HG03575 (cell line): ENCODE results near the gene ADAP1.

Experiments used
- ATAC-seq: cut with Tn5 transposase; IDR thresholded peaks from one replicate; pipeline ENCODE4 v1.9.1; 2021; ENCODE audit not compliant: unreplicated experiment, insufficient number of reproducible peaks, low FRiP score; ENCODE audit errors: extremely low read depth

The ADAP1 gene

DNA sequence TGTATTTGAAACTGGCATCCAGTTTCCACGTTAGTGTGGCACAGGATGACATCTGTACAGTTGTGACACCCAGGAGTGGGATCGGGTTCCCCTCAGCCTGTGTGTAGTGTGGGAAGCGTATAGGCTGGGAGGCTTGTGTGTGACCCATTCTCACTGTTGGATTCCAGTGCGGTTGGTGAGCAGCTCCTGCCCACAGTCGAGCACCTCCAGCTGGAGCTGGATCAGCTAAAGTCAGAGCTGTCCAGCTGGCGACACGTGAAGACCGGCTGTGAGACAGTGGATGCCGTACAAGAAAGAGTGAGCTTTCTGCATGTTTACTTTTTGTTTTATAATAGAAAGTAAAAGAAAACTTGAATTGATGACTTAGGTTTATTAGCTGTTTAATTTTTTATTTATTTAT is 96.8 kb downstream of the ADAP1 start:
- no peak for ATAC-seq

DNA sequence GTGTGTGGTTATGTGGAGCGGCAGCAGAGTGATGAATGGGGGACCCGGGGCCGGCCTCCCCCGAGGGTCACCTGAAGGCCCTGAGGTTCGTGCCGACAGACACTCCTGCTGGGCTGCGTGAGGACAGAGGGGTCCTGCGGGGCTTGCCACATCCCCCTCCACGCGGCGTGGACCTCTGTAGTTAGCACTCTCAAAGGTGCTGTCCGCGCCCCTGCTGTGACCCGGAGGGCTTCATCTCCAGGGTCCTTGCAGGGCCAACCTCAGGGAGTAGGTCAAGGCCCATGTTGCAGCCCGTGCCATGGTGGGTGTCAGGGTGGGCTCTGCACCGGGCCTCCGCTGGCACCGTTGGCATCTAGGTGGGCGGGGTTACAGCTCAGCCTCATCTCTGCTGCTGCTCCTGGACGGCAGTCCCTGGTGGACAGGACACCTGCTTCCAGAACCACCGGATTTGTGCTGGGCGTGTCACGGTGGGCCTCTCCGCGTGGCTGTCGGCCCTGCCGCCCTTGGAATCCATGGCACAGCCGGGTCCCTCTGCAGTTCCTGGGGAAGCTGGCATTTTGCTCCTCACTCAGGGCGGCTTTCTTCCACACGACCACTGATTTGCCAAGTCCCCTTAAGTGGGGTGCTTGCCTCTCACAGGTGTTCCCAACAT is 97.9 kb downstream of the ADAP1 start:
- ATAC-seq = no peak

DNA sequence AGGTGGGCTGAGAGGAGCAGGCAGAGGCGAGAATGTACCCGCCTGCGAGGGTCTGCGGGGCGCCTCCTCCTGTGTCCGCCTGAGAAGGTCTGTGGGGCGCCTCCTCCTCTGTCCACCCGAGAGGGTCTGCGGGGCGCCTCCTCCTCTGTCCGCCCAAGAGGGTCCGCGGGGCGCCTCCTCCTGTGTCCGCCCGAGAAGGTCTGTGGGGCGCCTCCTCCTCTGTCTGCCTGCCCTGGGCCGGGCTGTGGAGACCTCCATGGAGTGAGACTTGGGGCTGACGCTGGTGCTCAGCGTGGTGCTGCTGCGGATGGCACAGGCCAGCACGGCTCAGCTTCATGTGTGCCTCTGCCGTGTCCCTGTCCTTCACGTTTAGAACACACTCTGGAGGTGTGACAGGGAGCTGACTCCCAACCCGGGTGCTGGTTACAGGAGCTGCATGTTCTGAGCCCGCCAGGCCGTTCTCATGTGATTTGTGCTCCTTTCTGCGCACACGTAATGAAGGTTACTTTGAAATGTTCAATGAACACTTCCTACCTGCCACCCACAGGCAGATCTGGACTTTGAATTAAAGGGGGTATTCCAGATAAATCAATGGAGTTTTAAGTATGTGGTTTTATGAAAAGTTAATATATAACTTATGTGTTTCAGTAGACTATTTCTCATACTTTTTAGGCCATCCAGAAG is 98.7 kb downstream of the ADAP1 start:
- no peak for ATAC-seq

DNA sequence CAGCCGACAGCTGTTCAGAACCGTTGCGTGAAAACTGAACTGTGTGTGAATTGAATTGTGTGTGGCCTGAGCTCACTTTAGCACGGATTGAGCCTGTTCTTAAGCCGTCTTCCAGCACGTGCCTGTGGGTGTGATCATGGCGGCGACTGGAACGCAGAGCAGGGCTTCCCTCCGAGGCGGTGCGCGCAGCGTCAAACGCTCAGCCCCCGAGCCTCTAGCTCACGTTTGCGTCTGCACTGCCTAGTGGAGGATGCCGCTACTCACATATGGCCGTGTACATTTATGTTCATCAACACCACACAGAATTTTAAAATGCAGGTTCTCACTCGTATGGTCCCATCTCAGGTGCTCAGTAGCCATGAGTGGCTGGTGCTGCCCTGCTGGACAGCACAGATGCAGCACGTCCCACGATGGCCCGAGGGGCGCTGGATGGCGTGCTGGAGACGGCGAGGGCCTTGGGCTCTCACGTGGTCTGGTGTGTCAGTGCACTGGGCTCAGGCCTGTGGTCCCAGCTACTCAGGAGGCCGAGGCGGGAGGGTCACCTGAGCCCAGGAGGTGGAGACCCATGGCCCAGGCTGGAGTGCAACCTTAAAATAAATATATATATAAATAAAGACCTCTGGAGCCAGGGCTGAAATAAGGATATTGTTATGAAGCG is 100.2 kb downstream of the ADAP1 start:
- no peak for ATAC-seq

DNA sequence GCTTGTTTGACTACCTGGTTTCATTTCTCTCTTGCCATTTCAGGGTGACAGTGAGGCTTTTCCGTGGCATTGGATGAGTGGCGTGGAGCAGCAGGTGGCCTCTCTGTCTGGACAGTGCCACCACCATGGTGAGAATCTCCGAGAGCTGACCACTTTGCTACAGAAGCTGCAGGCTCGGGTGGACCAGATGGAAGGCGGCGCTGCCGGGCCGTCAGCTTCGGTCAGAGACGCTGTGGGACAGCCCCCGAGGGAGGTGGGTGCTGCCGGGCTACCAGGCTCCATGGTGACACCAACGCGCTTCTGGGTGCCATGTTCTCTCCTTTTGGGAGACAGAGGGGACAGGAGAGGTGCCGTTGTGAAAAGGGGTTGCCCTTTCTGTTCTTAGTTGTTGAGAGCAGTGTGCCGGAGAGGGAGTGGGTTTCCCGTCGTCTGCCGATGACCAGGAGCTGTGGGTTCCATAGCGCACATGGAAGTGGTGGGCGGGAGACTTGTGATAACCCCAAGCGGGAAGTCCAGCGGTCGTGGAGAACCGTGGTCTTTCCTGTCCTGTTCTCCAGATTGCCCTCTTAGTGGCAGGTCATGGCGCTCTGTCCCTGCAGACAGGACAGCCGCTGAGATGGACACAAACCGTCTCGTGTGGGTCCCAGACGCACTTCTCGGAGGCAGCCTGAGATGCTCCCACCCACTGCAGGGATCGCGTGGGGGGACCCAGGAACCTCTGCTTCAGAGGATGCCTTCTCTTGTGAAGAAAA is 100.9 kb downstream of the ADAP1 start:
- no peak for ATAC-seq

DNA sequence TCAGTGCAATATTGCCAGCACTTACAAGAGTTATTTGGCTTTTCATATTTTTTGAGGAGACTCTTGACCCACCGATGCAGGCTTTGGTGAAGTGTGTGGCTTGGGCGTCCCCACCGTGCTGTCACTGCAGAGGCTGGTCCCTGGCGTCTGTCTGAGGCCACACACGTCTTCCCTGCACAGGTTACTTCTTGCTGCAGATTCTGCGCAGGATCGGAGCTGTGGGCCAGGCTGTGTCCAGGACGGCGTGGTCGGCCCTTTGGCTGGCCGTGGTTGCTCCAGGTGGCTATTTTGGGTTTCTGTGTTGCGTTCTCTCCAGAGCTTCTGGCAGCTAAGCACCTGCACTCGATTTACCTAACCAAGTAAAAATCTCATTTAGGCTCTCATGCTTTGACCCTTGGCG is 103.3 kb downstream of the ADAP1 start:
- ATAC-seq = no peak

DNA sequence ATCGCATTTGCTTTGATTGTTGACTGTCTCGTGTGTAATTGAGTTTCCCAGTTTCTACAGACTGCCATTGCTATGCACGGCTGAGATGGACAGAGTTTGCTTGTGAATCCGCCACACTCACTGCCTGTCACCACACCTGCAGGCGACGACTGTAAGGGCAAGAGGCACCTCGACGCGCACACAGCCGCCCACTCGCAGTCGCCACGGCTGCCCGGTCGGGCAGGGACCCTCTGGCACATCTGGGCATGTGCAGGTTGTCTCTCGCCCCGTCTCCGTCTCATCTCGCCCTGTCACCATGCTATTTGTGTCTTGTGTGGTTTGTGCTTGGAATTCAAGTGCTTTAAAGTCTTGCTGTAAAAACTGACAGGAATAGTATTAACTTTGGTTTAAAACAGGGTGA is 104.7 kb downstream of the ADAP1 start:
- ATAC-seq = no peak

DNA sequence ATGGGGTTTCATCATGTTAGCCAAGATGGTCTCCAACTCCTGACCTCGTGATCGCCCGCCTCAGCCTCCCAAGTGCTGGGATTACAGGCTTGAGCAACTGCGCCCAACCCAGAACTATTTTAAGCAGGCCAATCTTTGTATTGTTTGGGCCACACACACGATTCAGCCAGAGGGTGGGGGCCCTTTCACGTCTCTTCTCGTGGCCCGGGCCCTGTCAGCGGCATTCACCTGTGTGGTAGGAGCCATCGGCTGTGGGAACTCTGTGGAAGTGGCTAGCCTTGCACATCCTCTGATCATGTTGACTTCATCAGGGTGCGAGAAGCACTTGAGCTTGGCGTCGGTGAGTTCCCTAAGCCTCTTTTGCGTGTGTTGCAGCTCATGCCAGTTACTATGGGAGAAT is 105.3 kb downstream of the ADAP1 start:
- no peak for ATAC-seq
